Activated naive CD4-positive, alpha-beta T cell treated with anti-CD3 and anti-CD28 coated beads, Interleukin-2, amount 50 U/mL, for 24 hours (primary cell): ENCODE results near the gene PDE3B.
A peak's percentile ranks its signal among the peaks of the same experiment; 100 is the strongest.

Source experiments
- H3K27ac Mint-ChIP-seq: one replicate; pipeline ENCODE4 v1.8.0; 2021; ENCODE audit warnings: mild to moderate bottlenecking, mixed read lengths
- H3K27me3 Mint-ChIP-seq: one replicate; pipeline ENCODE4 v1.8.0; 2021; ENCODE audit warnings: mixed read lengths
- H3K36me3 Mint-ChIP-seq: one replicate; pipeline ENCODE4 v1.8.0; 2021; ENCODE audit warnings: mixed read lengths
- H3K4me1 Mint-ChIP-seq: one replicate; pipeline ENCODE4 v1.8.0; 2021; ENCODE audit warnings: mixed read lengths
- H3K4me3 Mint-ChIP-seq: one replicate; pipeline ENCODE4 v1.8.0; 2021; ENCODE audit warnings: mild to moderate bottlenecking, mixed read lengths
- H3K9me3 Mint-ChIP-seq: one replicate; pipeline ENCODE4 v1.8.0; 2021; ENCODE audit warnings: mixed read lengths

PDE3B gene

GRCh38 chr11:14907411-14908213, 264.0 kb downstream of the PDE3B start:
- Mint-ChIP-seq H3K4me1 (peaks cover 50% of the 10 kb centered on the region), H3K36me3 (no peaks in the 10 kb centered on the region), H3K4me3 (no peak overlapping the region), H3K9me3 (no peaks in the 10 kb centered on the region), H3K27me3 (no peaks in the 10 kb centered on the region), H3K27ac (peak overlapping the region; percentile 76)

GRCh38 chr11:14908214-14908880, 264.7 kb downstream of the PDE3B start:
- H3K4me3 Mint-ChIP-seq = no peak overlapping the region
- no peaks in the 10 kb centered on the region for H3K9me3 Mint-ChIP-seq
- peaks cover 50% of the 10 kb centered on the region for H3K4me1 Mint-ChIP-seq
- no peaks in the 10 kb centered on the region for H3K27me3 Mint-ChIP-seq
- H3K36me3 Mint-ChIP-seq = no peaks in the 10 kb centered on the region
- H3K27ac Mint-ChIP-seq = peak overlapping the region; percentile 78

DNA sequence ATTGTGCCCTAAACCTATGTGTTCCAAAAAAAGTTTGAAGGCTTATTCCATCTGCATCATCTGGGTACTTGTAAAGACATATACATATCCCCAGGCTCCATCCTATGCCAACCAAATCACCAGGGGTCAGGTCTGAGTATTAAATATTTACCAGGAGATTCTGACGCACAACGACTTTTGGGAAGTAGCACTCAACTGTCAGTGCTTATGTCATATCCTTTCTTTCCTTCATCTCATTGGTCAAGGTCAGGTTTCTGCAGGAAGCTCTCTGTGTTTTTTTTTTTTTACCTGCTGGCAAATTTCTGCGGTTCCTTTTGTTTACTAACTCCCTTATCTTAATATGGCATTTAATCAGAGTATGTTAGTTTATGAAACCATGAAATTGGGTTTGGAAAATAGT, 270.9 kb downstream of the PDE3B start:
- peaks cover 4% of the 10 kb centered on the region for H3K9me3 Mint-ChIP-seq
- H3K27ac Mint-ChIP-seq = no peak overlapping the region

GRCh38 chr11:14916403-14916802, 272.8 kb downstream of the PDE3B start:
- Mint-ChIP-seq H3K4me1 (no peaks in the 10 kb centered on the region), H3K27me3 (no peaks in the 10 kb centered on the region), H3K36me3 (peaks cover 10% of the 10 kb centered on the region), H3K27ac (no peak overlapping the region), H3K9me3 (peaks cover 4% of the 10 kb centered on the region), H3K4me3 (no peak overlapping the region)

More for the DNA sequence above, 270.9 kb downstream of the PDE3B start:
- H3K4me3 Mint-ChIP-seq = no peak overlapping the region
- H3K4me1 Mint-ChIP-seq = no peaks in the 10 kb centered on the region
- H3K36me3 Mint-ChIP-seq = peaks cover 10% of the 10 kb centered on the region
- no peaks in the 10 kb centered on the region for H3K27me3 Mint-ChIP-seq
